Tracheal epithelial cell (primary cell): ENCODE measurements around the gene HSD11B2. TPM values are rescaled to one million over a fixed set of nuclear protein-coding genes. Genes with fewer than 3 reads are reported as not detected.

ENCODE experiments used
- total RNA-seq: library from RNA; depleted of rRNA; stranded (reverse); fragments of >200 nt; gene quantifications from 2 replicates; pipeline ENCODE4 v1.2.1, GENCODE V29; 2014

The HSD11B2 gene
- 1.9 and 3.8 TPM in 2 replicates for total RNA-seq

DNA sequence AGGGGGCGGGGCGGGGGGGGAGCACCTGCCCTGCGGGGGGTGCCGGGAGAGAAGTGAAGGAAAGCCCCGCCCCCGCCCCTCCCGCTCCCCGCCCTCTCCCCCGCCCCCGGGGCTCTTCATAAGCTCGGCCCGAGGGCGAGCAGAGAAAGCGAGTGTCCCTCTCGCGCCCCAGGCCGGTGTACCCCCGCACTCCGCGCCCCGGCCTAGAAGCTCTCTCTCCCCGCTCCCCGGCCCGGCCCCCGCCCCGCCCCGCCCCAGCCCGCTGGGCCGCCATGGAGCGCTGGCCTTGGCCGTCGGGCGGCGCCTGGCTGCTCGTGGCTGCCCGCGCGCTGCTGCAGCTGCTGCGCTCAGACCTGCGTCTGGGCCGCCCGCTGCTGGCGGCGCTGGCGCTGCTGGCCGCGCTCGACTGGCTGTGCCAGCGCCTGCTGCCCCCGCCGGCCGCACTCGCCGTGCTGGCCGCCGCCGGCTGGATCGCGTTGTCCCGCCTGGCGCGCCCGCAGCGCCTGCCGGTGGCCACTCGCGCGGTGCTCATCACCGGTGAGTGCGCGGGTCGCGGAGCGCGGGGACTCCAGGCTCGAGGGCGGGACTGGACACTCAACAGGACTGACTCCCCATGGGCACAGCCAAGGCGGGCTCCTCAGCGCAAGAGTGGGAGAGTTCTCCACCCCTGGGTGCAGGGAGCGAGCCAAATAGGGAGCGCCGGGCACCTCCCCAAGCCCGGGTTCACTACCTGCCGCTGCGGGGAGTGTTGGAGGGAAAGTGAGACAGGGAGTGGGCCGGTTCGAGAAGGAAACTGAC lies at the start of gene HSD11B2:
Gene HSD11B2 (plus strand): TSS at position 145 of the 798 bp plus-strand sequence. CDS start 128 bp downstream, at position 273.

DNA sequence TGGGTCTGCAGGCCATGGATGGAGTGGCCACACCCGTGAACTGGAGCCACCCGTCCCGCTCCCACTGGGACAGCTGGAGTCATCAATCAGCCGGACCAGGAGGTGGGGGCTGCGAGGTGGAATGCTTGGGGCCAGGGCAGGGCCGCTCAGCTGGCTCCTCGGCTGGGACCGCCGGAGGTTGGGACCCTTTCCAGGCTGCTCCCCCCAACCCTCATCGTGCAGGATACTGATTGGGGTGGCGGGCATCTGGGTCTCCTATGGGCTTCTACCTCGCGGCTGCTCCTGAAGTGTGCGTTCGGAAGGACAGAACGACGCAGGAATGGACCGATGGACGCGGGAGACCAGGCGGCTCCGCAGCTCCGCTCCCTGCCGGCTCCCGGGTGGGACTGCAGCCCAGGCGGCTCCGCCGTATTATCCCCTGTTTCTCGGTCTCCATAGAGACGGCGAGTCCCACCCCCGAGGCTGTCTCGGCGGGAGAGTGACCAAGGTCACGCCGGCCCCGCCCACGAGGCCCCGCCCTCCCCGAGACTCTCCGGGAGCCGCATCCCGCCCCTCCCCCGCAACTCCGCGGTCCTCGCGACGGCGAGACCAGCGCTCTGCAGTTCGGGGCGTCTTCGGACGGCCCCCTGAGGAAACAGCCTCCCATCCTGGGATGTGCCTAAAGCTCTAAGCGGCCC lies 37.7 kb upstream of the HSD11B2 start, which contains the start of gene TPPP3:
Gene TPPP3 (minus strand): TSS at position 388 of the 677 bp plus-strand sequence. CDS start 2,387 bp downstream, outside the sequence.

DNA sequence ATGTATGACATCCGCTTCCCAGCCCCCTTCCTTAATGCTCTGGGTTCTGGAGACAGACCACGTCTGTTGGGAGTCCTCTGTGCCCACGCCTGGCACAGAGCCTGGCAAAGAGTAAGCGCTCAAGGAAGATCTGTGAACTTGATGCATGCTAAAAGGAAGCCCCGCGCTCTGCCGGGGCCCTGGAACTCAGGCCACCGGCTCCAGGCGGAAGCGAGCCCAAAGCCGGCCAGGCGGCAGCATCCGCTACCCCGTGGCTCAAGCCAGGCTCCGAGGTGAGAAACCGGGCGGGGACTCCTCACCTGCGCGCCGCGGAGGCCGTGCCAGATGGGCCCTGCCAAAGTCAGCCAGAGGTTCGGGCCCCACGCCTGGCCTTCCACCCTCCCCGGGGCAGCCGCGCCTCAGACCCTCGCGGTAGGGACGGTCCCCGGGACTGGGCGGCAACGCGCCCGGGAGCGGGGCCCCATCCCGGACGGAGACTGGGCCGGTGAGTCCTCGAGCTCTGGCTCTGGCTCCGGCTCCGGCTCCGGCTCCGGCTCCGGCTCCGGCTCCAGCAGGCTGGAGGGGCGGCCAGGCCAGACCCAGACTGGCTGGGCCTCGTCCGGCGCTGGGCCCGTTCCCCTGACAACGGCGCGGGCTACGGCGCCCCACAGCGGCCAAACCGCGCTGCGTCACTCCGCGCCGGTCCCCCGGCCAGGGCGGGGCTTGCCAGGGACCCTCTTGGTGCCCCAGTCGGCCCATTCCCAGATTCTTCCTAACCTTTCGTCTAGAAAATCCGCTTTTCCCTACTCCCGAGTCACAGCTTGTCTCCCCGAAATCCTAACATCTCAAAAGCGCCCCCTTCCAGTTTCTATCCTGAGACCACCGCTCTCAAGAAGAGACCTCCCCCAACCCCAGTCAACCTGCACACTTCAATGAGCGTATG lies 14.8 kb upstream of the HSD11B2 start, which contains the start of gene ZDHHC1:
Gene ZDHHC1 (minus strand): TSS at position 606 of the 922 bp plus-strand sequence. CDS start 8,702 bp downstream, outside the sequence.

DNA sequence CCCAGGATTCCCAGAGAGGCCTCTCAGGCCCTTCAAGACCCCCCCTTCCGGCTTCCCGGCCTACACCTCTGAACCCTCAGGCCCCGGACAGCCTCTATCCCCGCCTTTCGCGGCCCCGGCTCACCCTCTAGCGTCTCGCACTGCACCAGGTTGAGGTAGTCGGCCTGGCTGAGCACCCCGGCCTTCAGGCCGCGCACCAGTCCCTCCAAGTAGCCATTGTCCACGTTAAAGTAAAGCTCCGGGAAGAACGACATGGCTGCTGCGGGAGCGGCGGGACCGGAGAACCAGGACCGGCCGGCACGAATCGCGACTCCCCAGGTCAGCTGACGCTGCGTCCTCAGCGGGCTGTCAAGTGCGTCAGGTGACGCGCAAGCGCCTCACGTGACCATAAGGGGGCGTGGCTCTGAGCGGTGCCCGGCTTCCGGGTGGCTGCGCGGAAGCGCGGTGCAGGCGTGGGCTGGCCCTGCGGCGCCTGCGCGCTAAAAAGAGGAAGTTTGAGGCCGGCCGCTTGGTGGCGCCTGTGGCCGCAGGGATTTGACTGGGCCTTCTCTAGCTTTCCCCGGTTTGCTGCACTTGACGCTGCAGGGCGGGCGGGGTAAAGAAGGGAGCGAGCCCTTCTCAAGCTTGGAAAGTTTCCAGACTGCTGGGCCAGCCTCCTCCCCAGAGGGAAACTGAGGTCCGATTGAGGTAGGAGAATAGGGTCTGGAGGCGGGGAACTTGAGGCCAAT lies 50.1 kb downstream of the HSD11B2 start, which contains the start of gene ATP6V0D1:
Gene ATP6V0D1 (minus strand): TSS at position 325 of the 728 bp plus-strand sequence. CDS start 71 bp downstream, at position 254.

DNA sequence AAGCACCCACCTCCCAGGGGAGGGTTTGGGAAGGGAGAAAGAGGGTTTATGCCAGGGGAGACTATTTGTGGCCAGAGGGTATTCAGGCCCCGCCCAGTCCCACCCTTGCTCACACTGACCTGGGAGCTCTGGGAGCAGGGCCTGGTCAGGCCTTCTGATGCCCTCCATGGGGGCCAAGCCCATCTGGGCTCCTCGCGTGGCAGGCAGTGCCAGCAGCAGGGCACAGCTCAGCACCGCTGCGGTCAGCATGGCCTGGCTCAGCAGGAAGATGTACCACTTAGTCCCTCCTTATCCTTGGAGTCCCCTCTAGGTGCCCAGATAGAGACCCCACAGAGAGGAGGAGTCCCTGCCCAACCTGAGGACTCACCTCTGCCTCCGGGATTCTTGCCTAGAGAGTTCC lies 52.2 kb downstream of the HSD11B2 start, which contains the start of gene AGRP:
Gene AGRP (minus strand): TSS at position 398 of the 400 bp plus-strand sequence. CDS start 149 bp downstream, at position 249.

Other genes with a start within 250 kb of the HSD11B2 start
- 3.6 and 3.8 TPM in 2 replicates for gene MATCAP1, start 247.2 kb upstream of the HSD11B2 start, total RNA-seq
- gene EXOC3L1, start 241.0 kb upstream of the HSD11B2 start, total RNA-seq = not detected in 2 replicates
- 51.2 and 72.3 TPM in 2 replicates for gene E2F4, start 239.0 kb upstream of the HSD11B2 start, total RNA-seq
- gene ELMO3, start 232.0 kb upstream of the HSD11B2 start, total RNA-seq = 43.7 and 49.2 TPM in 2 replicates
- gene TMEM208, start 204.0 kb upstream of the HSD11B2 start, total RNA-seq = 30.4 and 45.8 TPM in 2 replicates
- 4.0 and 4.3 TPM in 2 replicates for gene FHOD1, start 183.6 kb upstream of the HSD11B2 start, total RNA-seq
- 0.21 and 0.72 TPM in 2 replicates for gene SLC9A5, start 182.1 kb upstream of the HSD11B2 start, total RNA-seq
- 16.1 and 21.1 TPM in 2 replicates for gene PLEKHG4, start 151.6 kb upstream of the HSD11B2 start, total RNA-seq
- gene KCTD19, start 104.4 kb upstream of the HSD11B2 start, total RNA-seq = not detected in 2 replicates
- gene LRRC36, start 104.3 kb upstream of the HSD11B2 start, total RNA-seq = not detected in 2 replicates
- gene TPPP3, start 37.6 kb upstream of the HSD11B2 start, total RNA-seq = 0.24 and 0.43 TPM in 2 replicates
- gene ZDHHC1, start 14.6 kb upstream of the HSD11B2 start, total RNA-seq = 3.4 and 3.6 TPM in 2 replicates
- gene ATP6V0D1, start 50.0 kb downstream of the HSD11B2 start, total RNA-seq = 89.3 and 113 TPM in 2 replicates
- not detected in 2 replicates for gene AGRP, start 52.4 kb downstream of the HSD11B2 start, total RNA-seq
- 25.6 and 28.9 TPM in 2 replicates for gene RIPOR1, start 97.7 kb downstream of the HSD11B2 start, total RNA-seq
- gene CTCF, start 131.4 kb downstream of the HSD11B2 start, total RNA-seq = 14.0 and 18.5 TPM in 2 replicates
- 0.24 TPM in 1 of 2 replicates, not detected in the other for gene CARMIL2, start 214.0 kb downstream of the HSD11B2 start, total RNA-seq
- 15.2 and 17.1 TPM in 2 replicates for gene ACD, start 229.1 kb downstream of the HSD11B2 start, total RNA-seq
- gene PARD6A, start 229.8 kb downstream of the HSD11B2 start, total RNA-seq = 1.9 and 2.7 TPM in 2 replicates
- 12.5 and 18.3 TPM in 2 replicates for gene ENKD1, start 235.6 kb downstream of the HSD11B2 start, total RNA-seq
- gene C16orf86, start 235.7 kb downstream of the HSD11B2 start, total RNA-seq = 0.85 and 1.7 TPM in 2 replicates